ENCODE measurements around the gene CCL1. TPM values are rescaled to one million over a fixed set of nuclear protein-coding genes. Genes with fewer than 3 reads are reported as not detected.

The CCL1 gene
- total RNA-seq, 2 donors from 2014 or later: not detected

DNA sequence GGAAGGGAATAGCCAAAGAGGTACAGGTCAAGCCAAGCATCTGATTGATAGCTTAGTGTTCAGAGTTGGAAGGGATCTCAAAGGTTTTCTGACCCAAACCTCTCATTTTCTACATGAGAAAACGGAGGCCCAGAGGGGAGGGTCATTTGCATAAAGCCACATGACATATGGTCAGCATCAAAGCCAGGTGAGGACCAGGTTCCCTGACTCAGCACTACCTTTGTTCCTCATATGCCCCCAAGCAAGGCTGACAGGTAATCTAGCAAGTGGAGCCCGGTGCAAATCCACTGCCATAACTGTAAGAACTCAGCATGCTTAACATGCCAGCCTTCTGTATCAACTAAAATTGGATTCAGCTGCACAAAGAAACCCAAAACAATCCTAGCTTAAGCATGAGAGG, 28.2 kb upstream of the CCL1 start:
- Mint-ChIP-seq H3K9me3 (no peaks in the 10 kb centered on the region), H3K27ac (no peak overlapping the region), H3K36me3 (ENCODE audit: insufficient read depth in 2 of 2) (no peaks in the 10 kb centered on the region), H3K4me1 (ENCODE audit: low read depth) (peaks cover 28% of the 10 kb centered on the region), H3K4me3 (no peak overlapping the region), H3K27me3 (ENCODE audit: low read depth) (peaks cover 46% of the 10 kb centered on the region)
- no peak for DNase-seq
- ATAC-seq (replicated peaks in 1 of 2): no peak

DNA sequence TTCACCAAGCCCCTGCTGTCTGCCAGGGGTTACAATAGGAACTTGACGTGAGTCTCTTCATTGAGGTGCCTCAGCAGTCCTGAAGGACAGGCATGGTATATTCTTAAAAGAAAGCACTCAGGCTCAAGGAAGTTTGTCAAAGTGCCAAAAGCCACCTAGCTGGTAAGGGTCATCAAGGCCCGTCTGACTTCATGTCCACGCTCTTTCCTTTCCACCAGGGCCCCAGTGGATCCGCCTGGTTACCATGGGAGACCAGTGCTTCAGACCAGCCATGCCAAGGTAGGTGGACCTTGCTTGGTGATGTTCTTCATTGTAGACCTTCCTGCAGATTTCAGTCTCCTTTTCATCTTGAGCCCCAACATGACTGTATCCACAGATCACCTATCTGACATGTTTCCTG, 27.6 kb upstream of the CCL1 start:
- Mint-ChIP-seq H3K27me3 (ENCODE audit: low read depth) (peaks cover 48% of the 10 kb centered on the region), H3K4me3 (no peak overlapping the region), H3K36me3 (ENCODE audit: insufficient read depth in 2 of 2) (no peaks in the 10 kb centered on the region), H3K4me1 (ENCODE audit: low read depth) (peaks cover 29% of the 10 kb centered on the region), H3K9me3 (no peaks in the 10 kb centered on the region), H3K27ac (no peak overlapping the region)
- no peak for ATAC-seq (replicated peaks in 1 of 2)
- no peak for DNase-seq

GRCh38 chr17:34389126-34389750, 26.2 kb upstream of the CCL1 start:
- H3K4me1 Mint-ChIP-seq (ENCODE audit: low read depth): peaks cover 38% of the 10 kb centered on the region
- no peak overlapping the region for H3K27ac Mint-ChIP-seq
- H3K4me3 Mint-ChIP-seq: peak overlapping the region; percentile 1 to 43
- no peaks in the 10 kb centered on the region for H3K9me3 Mint-ChIP-seq
- ATAC-seq (replicated peaks in 1 of 2): peak; percentile 71 to 78
- no peaks in the 10 kb centered on the region for H3K36me3 Mint-ChIP-seq (ENCODE audit: insufficient read depth in 2 of 2)
- H3K27me3 Mint-ChIP-seq (ENCODE audit: low read depth): peaks cover 51% of the 10 kb centered on the region
- DNase-seq: peak; percentile 18 to 23

DNA sequence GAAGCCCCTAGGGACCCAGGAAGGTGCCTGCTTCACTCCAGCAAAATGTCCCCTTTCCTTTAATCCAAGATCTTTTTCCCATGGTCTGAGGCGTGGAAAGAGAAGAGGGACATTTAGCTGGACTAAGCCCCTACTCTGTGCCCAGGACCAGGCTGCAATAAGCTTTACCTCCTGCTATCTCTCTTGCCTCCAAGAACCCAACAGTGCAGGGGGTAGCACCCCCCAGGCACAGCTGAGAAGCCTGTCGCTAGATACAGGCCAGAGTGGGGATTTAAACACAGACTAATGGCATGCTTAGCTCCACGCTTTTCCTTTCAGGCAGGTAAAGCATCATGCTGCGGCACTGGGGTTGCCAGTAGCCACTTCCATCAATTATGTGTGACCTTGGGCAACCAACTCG, 24.5 kb upstream of the CCL1 start:
- Mint-ChIP-seq H3K36me3 (ENCODE audit: insufficient read depth in 2 of 2) (no peaks in the 10 kb centered on the region), H3K27ac (no peak overlapping the region), H3K27me3 (ENCODE audit: low read depth) (peaks cover 46% of the 10 kb centered on the region), H3K4me1 (ENCODE audit: low read depth) (peaks cover 49% of the 10 kb centered on the region), H3K4me3 (no peak overlapping the region), H3K9me3 (no peaks in the 10 kb centered on the region)
- ATAC-seq (replicated peaks in 1 of 2): no peak
- DNase-seq: no peak

DNA sequence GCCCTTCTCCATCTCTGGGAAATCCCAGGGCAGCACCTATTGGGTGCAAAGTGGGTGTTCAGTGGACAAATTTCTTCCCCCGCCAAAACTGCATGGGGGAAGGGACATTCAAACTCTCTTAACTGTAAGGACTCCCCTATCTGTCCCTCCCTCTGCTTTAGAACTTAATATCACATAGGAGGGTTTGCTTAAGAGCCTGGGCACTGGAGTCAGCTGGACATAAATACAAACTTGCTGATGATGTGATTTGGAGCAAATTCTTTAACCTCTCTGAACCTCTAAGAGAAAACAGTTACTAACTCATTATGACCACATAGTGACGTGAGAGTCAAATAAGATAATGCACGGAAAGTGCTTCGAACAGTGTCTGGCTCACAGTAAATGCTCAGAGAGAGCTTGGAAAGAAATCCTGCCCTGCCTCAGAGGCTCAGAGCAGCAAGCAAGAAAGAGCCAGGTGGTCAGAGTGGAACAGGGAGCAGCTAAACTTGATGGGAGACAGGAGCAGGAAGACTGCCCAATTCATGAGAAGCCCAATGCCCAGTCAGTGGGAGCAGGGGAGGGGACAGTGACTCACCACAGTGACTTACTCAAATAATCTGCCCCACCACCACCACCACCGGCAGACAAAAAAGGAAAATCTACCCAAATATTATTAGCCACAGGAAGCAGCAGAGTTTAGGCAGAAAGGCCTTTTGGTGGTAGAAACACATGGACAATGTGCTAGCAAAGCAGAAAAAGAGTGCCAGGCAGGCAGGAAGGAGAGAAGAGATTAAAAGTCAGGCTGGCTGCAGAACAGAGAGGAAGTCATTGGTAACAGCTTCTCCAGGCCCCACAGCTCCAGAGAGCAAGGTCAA, 23.9 kb upstream of the CCL1 start:
- Mint-ChIP-seq H3K36me3 (ENCODE audit: insufficient read depth in 2 of 2) (no peaks in the 10 kb centered on the region), H3K4me1 (ENCODE audit: low read depth) (peaks cover 56% of the 10 kb centered on the region), H3K27me3 (ENCODE audit: low read depth) (peaks cover 43% of the 10 kb centered on the region), H3K27ac (no peak overlapping the region), H3K4me3 (peak overlapping the region in 1 of 2 donors; percentile 11), H3K9me3 (no peaks in the 10 kb centered on the region)
- ATAC-seq (replicated peaks in 1 of 2) (no peak), DNase-seq (peak; percentile 14 to 22)

GRCh38 chr17:34386343-34386696, 23.3 kb upstream of the CCL1 start:
- no peak overlapping the region for H3K27ac Mint-ChIP-seq
- no peak for ATAC-seq (replicated peaks in 1 of 2)

GRCh38 chr17:34384822-34385605, 22.0 kb upstream of the CCL1 start:
- DNase-seq (no peak), ATAC-seq (replicated peaks in 1 of 2) (no peak)
- peaks cover 69% of the 10 kb centered on the region for H3K4me1 Mint-ChIP-seq (ENCODE audit: low read depth)

More at GRCh38 chr17:34386343-34386696, 23.3 kb upstream of the CCL1 start:
- peaks cover 58% of the 10 kb centered on the region for H3K4me1 Mint-ChIP-seq (ENCODE audit: low read depth)
- DNase-seq: no peak
- H3K36me3 Mint-ChIP-seq (ENCODE audit: insufficient read depth in 2 of 2): no peaks in the 10 kb centered on the region
- H3K27me3 Mint-ChIP-seq (ENCODE audit: low read depth): peaks cover 43% of the 10 kb centered on the region
- H3K4me3 Mint-ChIP-seq: no peak overlapping the region
- H3K9me3 Mint-ChIP-seq: no peaks in the 10 kb centered on the region

GRCh38 chr17:34384271-34384670, 21.2 kb upstream of the CCL1 start:
- DNase-seq: no peak
- no peak overlapping the region for H3K27ac Mint-ChIP-seq
- ATAC-seq (replicated peaks in 1 of 2): no peak
- no peaks in the 10 kb centered on the region for H3K9me3 Mint-ChIP-seq
- peaks cover 69% of the 10 kb centered on the region for H3K4me1 Mint-ChIP-seq (ENCODE audit: low read depth)
- H3K4me3 Mint-ChIP-seq: no peak overlapping the region
- peaks cover 41% of the 10 kb centered on the region for H3K27me3 Mint-ChIP-seq (ENCODE audit: low read depth)
- H3K36me3 Mint-ChIP-seq (ENCODE audit: insufficient read depth in 2 of 2): no peaks in the 10 kb centered on the region

More at GRCh38 chr17:34384822-34385605, 22.0 kb upstream of the CCL1 start:
- no peaks in the 10 kb centered on the region for H3K36me3 Mint-ChIP-seq (ENCODE audit: insufficient read depth in 2 of 2)
- H3K27ac Mint-ChIP-seq: no peak overlapping the region
- peaks cover 41% of the 10 kb centered on the region for H3K27me3 Mint-ChIP-seq (ENCODE audit: low read depth)
- no peaks in the 10 kb centered on the region for H3K9me3 Mint-ChIP-seq
- H3K4me3 Mint-ChIP-seq: no peak overlapping the region

- Mint-ChIP-seq H3K27ac (peak overlapping the region; percentile 76), H3K4me3 (peak overlapping the region; percentile 66 to 76), H3K4me1 (ENCODE audit: low read depth) (peaks cover 74% of the 10 kb centered on the region), H3K36me3 (ENCODE audit: insufficient read depth in 2 of 2) (no peaks in the 10 kb centered on the region), H3K9me3 (no peaks in the 10 kb centered on the region), H3K27me3 (ENCODE audit: low read depth) (peaks cover 41% of the 10 kb centered on the region)
- ATAC-seq (replicated peaks in 1 of 2): no peak
- DNase-seq: no peak
These were observed 20.2 kb upstream of the CCL1 start for GRCh38 chr17:34383216-34383615.

- Mint-ChIP-seq H3K27me3 (ENCODE audit: low read depth) (peaks cover 41% of the 10 kb centered on the region), H3K36me3 (ENCODE audit: insufficient read depth in 2 of 2) (no peaks in the 10 kb centered on the region)
- peak; percentile 72 to 81 for DNase-seq
These were observed 19.6 kb upstream of the CCL1 start for GRCh38 chr17:34382621-34383124.

DNA sequence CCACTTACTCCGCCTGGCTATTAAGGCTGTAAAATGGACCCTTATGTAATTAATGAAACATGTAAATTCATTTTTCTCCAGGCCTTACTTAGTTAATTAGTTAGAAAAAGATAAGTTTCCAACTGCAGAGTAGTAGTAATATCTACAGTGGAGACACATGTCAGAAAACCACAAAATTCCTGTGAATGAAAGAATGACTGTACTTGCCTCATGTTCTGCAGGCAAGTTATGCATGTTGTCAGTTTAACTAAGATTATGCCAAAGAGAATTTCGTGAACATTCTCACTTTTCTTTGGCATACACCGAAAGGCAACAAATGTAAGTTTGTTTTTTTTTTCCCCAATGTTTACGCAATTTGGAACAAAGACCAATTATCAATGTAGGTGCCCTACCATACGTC, 16.8 kb upstream of the CCL1 start:
- DNase-seq (no peak), ATAC-seq (replicated peaks in 1 of 2) (peak in 1 of 2 donors; percentile 18)
- Mint-ChIP-seq H3K27me3 (ENCODE audit: low read depth) (peaks cover 32% of the 10 kb centered on the region), H3K27ac (peak overlapping the region; percentile 26), H3K36me3 (ENCODE audit: insufficient read depth in 2 of 2) (no peaks in the 10 kb centered on the region), H3K4me3 (peak overlapping the region; percentile 54 to 77), H3K4me1 (ENCODE audit: low read depth) (peaks cover 74% of the 10 kb centered on the region), H3K9me3 (no peaks in the 10 kb centered on the region)

More at GRCh38 chr17:34382621-34383124, 19.6 kb upstream of the CCL1 start:
- peak overlapping the region; percentile 66 to 76 for H3K4me3 Mint-ChIP-seq
- no peaks in the 10 kb centered on the region for H3K9me3 Mint-ChIP-seq
- peak; percentile 73 to 77 for ATAC-seq (replicated peaks in 1 of 2)
- H3K4me1 Mint-ChIP-seq (ENCODE audit: low read depth): peaks cover 79% of the 10 kb centered on the region
- peak overlapping the region; percentile 88 for H3K27ac Mint-ChIP-seq

GRCh38 chr17:34378664-34379101, 15.7 kb upstream of the CCL1 start:
- ATAC-seq (replicated peaks in 1 of 2) (peak; percentile 40 to 61), DNase-seq (peak; percentile 25 to 55)
- H3K4me3 Mint-ChIP-seq: peak overlapping the region; percentile 54 to 77
- H3K4me1 Mint-ChIP-seq (ENCODE audit: low read depth): peaks cover 69% of the 10 kb centered on the region
- peaks cover 26% of the 10 kb centered on the region for H3K27me3 Mint-ChIP-seq (ENCODE audit: low read depth)
- H3K36me3 Mint-ChIP-seq (ENCODE audit: insufficient read depth in 2 of 2): no peaks in the 10 kb centered on the region
- H3K27ac Mint-ChIP-seq: peak overlapping the region; percentile 65
- no peaks in the 10 kb centered on the region for H3K9me3 Mint-ChIP-seq

Data from activated T-cell treated with anti-CD3 and anti-CD28 coated beads, Interleukin-2, amount 50 U/mL, for 72 hours (primary cell).